Middle frontal gyrus (tissue), 1 donor: Measurements from ENCODE around the gene MSX1.

Experiments used
- DNase-seq: peaks from one replicate; pipeline ENCODE4 v3.0.0-alpha.2; 2015; ENCODE audit warnings: low spot score; ENCODE audit errors: extremely low spot score

The MSX1 gene

GRCh38 chr4:4840351-4840750, 19.1 kb upstream of the MSX1 start:
- DNase-seq: no peak

- no peak for DNase-seq
Measured at GRCh38 chr4:4841156-4841555, 18.3 kb upstream of the MSX1 start.

GRCh38 chr4:4842476-4843441, 16.7 kb upstream of the MSX1 start:
- no peak for DNase-seq

DNA sequence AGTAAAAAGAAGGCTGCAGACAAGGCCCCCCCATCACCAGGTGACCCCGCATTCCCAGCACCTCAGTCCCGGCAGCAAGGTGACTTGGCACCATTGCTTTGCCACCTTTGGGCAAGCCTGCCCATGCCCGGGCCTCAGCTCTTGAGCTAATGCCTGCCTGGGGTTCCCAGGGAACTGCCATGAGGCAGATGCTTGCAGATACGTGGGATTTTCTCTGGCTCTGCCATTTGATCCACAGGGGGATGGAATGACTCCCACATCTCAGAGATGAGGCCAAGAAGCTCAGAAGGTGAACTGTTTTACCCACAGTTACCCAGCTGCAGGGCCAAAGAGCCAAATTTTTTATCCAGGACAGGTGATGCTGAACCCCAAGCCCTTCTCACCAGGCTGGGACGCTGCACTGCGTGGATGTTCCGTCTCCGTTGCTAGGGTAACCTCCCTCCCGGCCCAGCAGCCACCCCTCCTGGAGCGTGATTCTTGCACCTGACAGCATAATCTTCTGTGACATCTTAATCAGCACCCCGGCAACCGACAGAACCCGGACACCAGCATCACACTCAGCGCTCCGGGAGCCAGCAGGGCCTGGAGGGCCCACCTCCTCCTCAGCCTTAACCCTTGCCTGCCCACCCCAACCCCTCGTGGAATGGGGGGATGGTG, 15.7 kb upstream of the MSX1 start:
- DNase-seq: no peak

DNA sequence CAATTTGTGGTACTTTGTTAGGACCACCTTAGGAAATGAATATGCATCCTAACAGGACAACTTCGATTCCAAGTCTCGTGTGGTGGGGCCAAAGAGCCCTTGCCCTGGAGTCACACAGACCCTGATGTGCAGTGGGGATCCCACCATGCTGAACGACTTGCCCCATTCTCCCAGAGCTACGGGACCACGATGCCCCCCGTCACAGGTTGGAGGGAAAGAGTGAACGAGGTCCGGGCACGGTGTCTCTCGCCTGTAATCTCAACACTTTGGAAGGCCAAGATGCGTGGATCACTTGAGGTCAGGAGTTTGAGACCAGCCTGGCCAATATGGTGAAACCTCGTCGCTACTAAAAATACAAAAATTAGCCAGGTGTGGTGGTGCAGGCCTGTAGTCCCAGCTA, 14.4 kb upstream of the MSX1 start:
- no peak for DNase-seq

GRCh38 chr4:4847011-4847410, 12.5 kb upstream of the MSX1 start:
- DNase-seq: no peak

DNA sequence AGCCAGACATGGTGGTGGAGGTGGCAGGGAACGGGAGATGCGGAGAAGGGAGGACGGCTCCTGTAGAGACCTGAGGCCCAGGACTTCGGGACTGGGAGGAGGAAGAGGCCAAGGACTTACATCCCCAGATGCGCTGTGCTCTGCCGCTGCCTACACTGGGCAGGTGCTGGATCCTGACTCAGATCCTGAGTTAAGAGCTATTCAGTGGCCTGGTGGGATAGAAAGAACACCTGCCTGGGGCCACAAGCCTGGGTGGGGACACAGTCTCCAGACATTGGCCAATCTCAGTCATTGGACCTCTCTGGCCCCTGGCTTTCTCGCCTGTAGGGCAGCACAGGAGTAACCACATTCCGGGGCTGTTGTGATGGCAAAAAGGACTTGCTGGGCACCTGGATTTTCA, 10.9 kb upstream of the MSX1 start:
- no peak for DNase-seq

GRCh38 chr4:4849106-4849505, 10.4 kb upstream of the MSX1 start:
- DNase-seq: no peak

GRCh38 chr4:4849524-4850193, 9.8 kb upstream of the MSX1 start:
- no peak for DNase-seq

DNA sequence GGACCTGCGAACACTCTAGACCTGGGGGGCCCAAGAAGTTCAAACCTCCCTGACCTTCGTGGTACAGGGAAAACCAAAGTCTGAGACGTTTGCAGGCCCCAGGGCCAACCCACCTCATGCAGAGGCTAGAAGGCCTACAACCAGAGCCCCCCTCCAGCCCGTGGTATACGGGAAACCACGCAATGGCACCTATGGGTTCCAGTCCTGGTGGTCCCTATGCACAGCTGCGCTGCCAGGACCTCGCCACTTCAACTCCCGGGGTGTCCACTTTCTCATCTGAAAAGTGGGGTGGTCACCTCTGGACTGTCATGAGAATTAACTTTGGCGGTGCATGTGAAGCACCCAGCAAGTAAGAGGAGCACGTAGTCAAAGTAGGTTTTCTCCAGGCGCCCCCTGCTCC, 8.4 kb upstream of the MSX1 start:
- DNase-seq: no peak

- no peak for DNase-seq
Measured at GRCh38 chr4:4851906-4852305, 7.6 kb upstream of the MSX1 start.

- no peak for DNase-seq
Measured at GRCh38 chr4:4852591-4853362, 6.7 kb upstream of the MSX1 start.

GRCh38 chr4:4853371-4853823, 6.1 kb upstream of the MSX1 start:
- no peak for DNase-seq

DNA sequence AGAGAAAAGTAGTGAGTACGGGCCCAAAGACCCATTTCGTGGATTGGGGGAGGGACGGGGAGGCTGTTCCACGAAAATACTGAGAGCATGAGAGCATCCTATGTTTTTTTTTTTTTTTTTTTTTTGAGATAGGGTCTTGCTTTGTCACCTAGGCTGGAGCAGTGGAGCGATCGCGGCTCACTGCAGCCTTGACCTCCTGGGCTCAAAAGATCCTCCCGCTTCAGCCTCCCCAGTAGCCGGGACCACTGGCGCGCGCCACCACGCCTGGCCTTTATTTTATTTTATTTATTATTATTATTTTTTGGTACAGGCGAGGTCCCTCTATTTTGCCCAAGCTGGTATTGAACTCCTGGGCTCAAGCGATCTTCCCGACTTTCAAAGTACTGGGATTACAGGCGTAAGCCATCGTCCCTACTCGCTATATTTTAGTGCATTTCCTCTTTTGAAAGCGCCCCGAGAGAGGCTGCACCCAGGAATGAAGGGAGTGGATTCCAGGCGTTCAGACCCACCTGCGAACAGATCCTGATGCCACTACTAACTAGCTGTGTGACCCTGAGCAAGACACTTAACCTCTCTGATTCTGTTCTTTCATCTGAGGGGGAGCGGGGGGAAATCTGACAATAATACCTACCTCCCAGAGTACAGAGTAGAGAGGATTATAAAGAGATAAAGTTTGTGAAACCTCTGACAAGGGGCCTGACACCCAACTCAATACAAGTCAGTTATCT, 5.4 kb upstream of the MSX1 start:
- no peak for DNase-seq

GRCh38 chr4:4854649-4855295, 4.7 kb upstream of the MSX1 start:
- DNase-seq: no peak

- no peak for DNase-seq
Measured at GRCh38 chr4:4855301-4856070, 4.0 kb upstream of the MSX1 start.

DNA sequence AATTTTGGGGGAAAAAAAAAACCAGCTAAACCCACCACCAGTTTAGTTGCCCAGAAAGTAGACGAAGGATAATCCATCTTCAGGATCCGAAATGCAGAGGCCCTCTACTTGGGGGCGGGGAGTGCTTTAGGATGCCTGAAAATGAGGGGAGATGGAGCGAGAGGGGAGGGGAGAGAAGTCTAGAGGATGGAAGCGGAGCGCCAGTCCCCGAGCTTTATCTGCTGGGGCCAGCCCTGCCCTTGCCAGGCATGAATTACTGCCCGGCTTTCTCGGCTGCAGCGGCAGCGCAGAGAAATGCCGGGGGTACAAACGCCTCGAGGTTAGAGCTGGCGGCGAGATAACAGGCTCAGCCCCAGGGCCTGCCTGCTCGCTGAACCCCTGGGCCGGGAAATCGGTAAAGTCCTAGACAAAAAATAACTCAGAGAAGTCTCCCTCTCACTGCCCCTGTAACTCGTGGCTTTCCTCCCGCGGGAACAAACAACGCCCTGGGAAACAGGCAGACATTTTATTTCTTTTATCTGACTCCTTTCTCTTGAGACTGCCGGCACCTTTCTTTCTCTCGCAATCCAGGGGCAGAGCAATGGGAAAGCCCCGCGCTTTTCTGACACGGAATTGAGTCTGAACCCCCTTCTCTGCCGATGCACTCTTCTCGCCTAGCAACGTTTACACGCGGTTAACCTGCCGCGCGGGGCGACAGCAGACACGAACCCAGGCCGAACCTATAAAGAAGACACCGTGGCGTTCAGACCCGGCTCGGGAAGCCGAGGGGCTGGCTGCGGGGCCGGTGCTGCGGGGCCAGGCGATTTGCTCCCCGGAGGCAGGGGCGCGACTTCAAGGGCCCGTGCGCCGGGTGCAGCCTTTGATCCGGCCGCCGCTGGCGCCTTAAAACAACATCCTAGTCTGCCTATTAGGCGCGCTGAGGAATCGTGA, 3.1 kb upstream of the MSX1 start:
- DNase-seq: no peak
